Stimulated activated CD8-positive, alpha-beta memory T cell treated with anti-CD3 and anti-CD28 coated beads, Interleukin-7, amount 100 ng/mL, for 4 hours (primary cell): Measurements from ENCODE around the gene GGTLC2.

Experiments used
- DNase-seq, 2 donors: peaks; one replicate each; pipeline ENCODE4 v3.0.0-alpha.2; 2020; ENCODE audit warnings: low read depth in 2 of 2

GGTLC2 gene

DNA sequence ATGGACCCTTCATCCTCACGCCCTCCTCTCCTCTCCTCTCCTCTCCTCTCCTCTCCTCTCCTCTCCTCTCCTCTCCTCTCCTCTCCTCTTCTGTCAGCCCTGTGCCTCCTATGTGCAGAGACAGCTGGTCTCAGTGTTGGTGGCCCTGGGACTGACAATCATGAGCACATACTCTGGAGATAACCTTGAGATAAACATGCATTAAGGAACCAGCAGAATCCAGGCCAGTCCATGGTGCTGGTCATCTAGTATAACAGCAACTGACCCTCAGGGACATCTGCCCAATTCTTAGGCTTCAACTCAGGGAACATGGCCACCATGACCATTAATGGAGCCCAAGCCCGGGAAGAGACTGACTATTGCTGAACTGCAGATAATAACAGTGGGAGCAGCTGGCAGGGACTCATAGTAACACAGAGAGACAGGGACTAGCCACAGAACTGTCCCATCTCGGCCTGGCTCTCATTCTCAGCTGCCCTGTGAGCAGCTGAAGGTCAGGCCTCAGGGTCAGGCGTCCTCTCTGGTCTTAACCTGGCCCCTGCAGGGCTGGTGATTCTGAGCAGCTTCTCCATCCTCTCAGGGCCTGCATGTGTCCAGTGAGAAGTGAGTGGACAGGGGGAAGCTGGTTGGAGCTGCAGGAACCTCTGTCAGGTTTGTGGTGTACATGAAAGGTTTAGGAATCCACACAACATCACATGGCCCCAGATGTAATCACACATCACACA lies 45.4 kb downstream of the GGTLC2 start:
- no peak for DNase-seq

DNA sequence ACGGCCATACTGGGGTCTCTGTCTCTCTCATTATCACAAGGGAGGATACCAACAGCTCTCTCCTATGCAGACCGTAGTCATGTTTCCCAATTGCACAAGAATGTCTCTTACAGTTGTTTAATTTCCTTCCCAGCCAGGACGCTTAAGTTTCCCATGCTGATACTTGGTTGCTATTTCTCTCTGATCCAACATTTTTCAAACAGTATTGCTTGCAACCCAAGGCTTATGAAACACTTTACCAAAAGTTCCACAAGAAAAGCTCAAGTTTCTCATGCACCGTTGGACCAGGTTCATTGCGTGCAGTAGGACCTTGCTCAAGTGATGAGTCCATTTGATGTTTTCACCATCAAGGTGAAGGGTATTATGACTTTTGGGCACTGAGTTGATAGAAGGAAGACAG lies 46.6 kb downstream of the GGTLC2 start:
- DNase-seq, result no peak

DNA sequence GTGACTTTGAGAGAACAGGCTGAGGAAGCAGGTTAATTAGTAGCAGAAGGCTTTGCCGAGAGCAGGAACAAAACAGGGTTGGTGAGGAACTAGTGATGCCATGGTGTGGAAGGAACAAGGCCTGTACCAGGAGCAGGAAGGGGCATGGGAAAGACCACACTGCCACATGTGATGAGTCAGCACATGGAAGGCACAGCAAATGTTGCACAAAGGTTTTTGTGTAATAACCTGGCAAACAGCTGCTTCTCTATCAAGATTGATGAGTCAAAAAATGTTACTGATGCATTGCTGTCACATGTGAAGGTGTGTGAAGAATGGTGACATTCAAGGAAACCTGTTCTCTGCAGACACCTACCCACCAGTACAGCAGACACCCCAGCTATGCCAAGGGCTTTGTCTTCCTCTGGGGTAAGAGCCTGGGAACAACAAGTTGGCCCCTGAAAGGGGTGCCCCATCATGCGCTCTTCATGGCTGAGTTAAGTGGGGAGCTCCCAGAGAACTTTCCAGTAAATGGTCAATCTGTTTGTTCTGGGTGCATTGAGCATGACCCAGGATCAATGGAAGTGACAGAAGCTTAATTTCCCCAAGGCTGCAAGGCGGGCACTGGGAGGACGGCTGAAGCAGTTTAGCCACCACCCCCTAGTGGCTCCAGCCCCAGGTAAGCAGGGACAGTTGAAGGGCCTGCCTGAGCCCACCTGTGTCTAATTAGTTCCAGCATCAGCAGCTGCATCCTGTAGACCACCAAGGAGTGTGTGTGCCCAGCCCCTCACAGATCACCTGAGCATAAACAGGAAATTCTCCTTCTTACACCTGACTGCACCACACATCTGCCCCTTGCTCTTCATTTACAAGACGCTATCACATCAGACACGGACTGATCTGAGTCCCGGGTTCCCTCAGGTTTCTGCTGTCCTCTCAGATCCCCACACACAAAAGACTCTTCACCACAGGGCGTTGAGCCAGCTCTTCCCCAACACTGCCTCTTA lies 47.6 kb downstream of the GGTLC2 start:
- no peak for DNase-seq

DNA sequence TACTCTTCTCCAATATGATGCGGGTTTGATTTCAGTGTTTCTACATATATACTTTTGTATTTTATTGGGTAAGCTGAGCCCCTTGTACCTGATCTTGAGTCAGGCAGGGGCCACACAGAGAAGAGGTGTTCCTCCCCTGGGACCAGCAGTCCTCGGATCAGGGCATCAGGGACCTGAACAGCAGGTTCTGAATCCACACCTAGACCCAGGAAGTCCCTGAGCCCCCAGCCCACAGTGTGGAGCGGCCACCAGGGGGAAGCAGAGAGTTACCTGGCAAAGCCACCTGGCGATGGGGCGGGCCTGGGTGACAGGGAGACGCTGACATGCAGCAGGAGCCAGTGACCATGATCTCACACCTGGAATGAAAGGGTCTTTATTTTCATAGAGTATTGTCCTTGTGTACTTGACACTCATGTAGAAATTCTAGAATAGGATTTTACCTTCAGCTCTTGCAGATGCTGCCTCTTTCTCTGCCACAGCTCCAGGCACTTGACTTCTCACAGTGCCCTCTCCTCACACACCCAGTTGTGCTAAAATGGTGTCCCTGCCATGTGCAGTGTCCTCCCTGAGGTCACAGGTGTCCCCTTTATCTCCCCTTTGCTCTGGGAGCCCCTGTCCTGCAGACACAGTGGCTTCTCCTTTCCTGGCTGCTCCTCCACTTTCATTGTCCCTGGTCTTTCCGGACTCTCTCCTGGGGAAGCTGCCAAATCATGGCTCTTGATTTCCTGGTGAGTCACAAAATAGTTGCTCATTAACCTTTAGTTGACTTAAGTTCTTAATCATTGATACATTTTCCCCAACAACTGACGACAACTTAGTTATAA lies 48.5 kb downstream of the GGTLC2 start:
- DNase-seq, result peak; percentile 20 to 35

DNA sequence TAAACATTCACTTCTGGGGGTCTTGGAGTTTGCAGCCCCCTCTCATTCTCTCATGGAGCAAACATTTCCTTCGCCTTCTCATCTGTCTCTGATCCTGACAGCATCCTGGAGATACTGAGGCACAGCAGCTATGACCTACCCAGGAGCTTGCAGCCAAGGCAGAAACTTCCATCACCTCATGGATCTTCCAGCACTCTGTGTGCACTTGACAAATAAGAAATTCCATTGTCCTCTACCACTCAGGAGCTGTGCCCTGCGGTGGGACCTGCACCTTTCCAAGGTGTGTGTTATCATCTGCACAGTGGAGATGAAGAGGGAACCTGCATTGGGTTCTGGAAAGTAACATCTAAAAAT lies 49.1 kb downstream of the GGTLC2 start:
- DNase-seq, result no peak

DNA sequence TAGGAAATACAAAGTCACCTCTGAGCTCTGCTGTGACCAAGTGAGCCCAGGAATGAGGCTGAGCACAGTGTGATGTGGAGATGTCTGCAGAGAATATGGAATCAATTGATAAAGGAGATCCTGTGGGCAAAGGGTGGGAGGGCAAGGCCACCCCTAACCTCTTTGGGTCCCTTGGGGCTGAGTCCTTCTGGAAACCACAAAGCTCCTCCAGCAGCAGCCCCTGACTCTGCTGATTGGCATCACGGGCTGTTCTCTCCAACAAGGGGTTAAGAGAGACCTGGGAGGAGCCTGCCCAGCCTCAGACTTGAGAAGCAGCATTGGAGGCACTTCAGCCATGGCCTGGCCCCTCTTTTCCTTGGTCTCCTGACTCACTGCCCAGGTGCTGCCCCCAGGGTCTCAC lies 49.7 kb downstream of the GGTLC2 start:
- no peak for DNase-seq

DNA sequence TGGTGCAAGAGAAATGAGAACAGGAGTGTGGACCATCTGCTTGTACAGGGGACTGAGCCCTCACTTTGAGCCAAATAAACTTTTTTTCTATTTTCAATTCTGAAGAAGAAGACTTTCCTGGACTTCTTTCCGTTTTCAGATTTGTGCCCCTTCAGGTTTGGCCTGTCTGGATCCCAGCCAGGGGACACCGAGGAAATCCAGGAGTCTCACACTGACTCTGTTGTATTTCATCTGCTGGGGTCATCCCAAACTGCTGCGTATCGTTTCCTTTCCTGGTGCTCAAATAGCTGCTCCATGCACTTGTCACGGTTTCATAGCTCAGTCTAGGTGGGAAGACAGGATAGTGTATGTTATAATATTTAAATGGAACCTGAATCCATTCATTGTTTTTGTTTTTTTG lies 51.7 kb downstream of the GGTLC2 start:
- no peak for DNase-seq
